Head of caudate nucleus (tissue), 42 donors: ENCODE data around the gene NFATC4.
"Not testable (repeated sequence)": the region's sequence is repeated elsewhere in the genome, so short reads cannot be mapped to it uniquely, and the experiment has no call there.

Experiments
- DNase-seq, 42 donors: peaks; one replicate each; pipeline versions ENCODE4 v3.0.0 to v3.0.0-alpha.2; 2020 to 2021; ENCODE audit warnings: mixed read lengths in 7 of 42
- intact Hi-C: fragments of 100-400 bp; cut with DNase I; formaldehyde crosslinking; loops from one replicate; pipeline ENCODE4 v1.15.0; 2022

Gene NFATC4

GRCh38 chr14:24367514-24368211 lies at the start of gene NFATC4:
TSS of gene NFATC4 (plus strand) at chr14:24368184. CDS start at chr14:24368341, 157 bp downstream.
- peak in 20 of 42 donors; percentile 10 to 71 (median 38) for DNase-seq
- intact Hi-C loops = no loop called here

- intact Hi-C loops = no loop called here
- DNase-seq = no peak
Observed at GRCh38 chr14:24321212-24321975, 46.6 kb upstream of the NFATC4 start.

GRCh38 chr14:24322672-24323071 lies 45.3 kb upstream of the NFATC4 start:
- intact Hi-C loops = no loop called here
- DNase-seq = no peak

GRCh38 chr14:24323341-24323740 lies 44.6 kb upstream of the NFATC4 start:
- intact Hi-C loops = no loop called here
- no peak for DNase-seq

- DNase-seq = no peak
- intact Hi-C loops = no loop called here
Observed at GRCh38 chr14:24324024-24324423, 44.0 kb upstream of the NFATC4 start.

GRCh38 chr14:24325041-24325530 lies 42.9 kb upstream of the NFATC4 start:
- no peak for DNase-seq
- intact Hi-C loops = no loop called here

GRCh38 chr14:24325963-24326362 lies 42.0 kb upstream of the NFATC4 start:
- intact Hi-C loops = no loop called here
- no peak for DNase-seq

GRCh38 chr14:24327303-24327702 lies 40.7 kb upstream of the NFATC4 start:
- intact Hi-C loops = no loop called here
- no peak for DNase-seq

GRCh38 chr14:24327914-24328313 lies 40.1 kb upstream of the NFATC4 start:
- intact Hi-C loops = not testable (repeated sequence)
- DNase-seq = peak in 38 of 42 donors; percentile 30 to 83 (median 58)

GRCh38 chr14:24329073-24329663 lies 38.8 kb upstream of the NFATC4 start:
- no peak for DNase-seq
- intact Hi-C loops = no loop called here

- DNase-seq = peak in 19 of 42 donors; percentile 14 to 68 (median 41)
- intact Hi-C loops = loop anchor here (5.0 kb wide), 1 partner anchor 108 kb away; no protein-coding TSS in a partner anchor
Observed at GRCh38 chr14:24329736-24330135, 38.2 kb upstream of the NFATC4 start.

- intact Hi-C loops = loop anchor here (5.0 kb wide), 1 partner anchor 106 kb away; no protein-coding TSS in a partner anchor
- no peak for DNase-seq
Observed at GRCh38 chr14:24330973-24331674, 36.9 kb upstream of the NFATC4 start.

GRCh38 chr14:24331731-24332267 lies 36.2 kb upstream of the NFATC4 start:
- no peak for DNase-seq
- intact Hi-C loops = loop anchor here (5.0 kb wide), 1 partner anchor 106 kb away; no protein-coding TSS in a partner anchor

- peak; percentile 48 to 87 (median 72) for DNase-seq
- intact Hi-C loops = loop anchor here (5.0 kb wide), 1 partner anchor 105 kb away; no protein-coding TSS in a partner anchor
Observed at GRCh38 chr14:24332268-24332993, 35.6 kb upstream of the NFATC4 start.

GRCh38 chr14:24334431-24335291 lies 33.3 kb upstream of the NFATC4 start, which contains the start of gene ADCY4:
TSS of gene ADCY4 (minus strand) at chr14:24335071. CDS start at chr14:24334652, 419 bp downstream.
- no peak for DNase-seq
- intact Hi-C loops = loop anchor here (5.0 kb wide), 1 partner anchor 103 kb away; no protein-coding TSS in a partner anchor

- intact Hi-C loops = no loop called here
- DNase-seq = no peak
Observed at GRCh38 chr14:24335461-24336171, 32.4 kb upstream of the NFATC4 start.
